Stomach (tissue), 9 donors: ENCODE data around the gene DDAH1. TPM values are rescaled to one million over a fixed set of nuclear protein-coding genes. Genes with fewer than 3 reads are reported as not detected.

Source experiments
- DNase-seq, 2 donors: peaks; one replicate each; pipeline versions ENCODE4 v3.0.0 to v3.0.0-alpha.2; 2013 to 2019
- H3K27ac ChIP-seq, 5 donors: fragments of 200-600 bp in 4 of 5; sonication (generic) in 4 of 5; one replicate each; pipeline ENCODE4 v1.5.1; 2013 to 2019; ENCODE audit warnings: mild to moderate bottlenecking in 1 of 5, moderate library complexity in 1 of 5
- H3K27me3 ChIP-seq, 3 donors: fragments of 200-600 bp; sonication (generic); one replicate each; pipeline ENCODE4 v1.5.1; 2017 to 2019; ENCODE audit warnings: mixed run types in 1 of 3
- H3K36me3 ChIP-seq, 4 donors: fragments of 200-600 bp; sonication (generic); 1 replicate in 3 of 4; 2 replicates in 1 of 4; pipeline ENCODE4 v1.5.1; 2016 to 2019
- H3K4me1 ChIP-seq, 4 donors: fragments of 200-600 bp; sonication (generic); one replicate each; pipeline ENCODE4 v1.5.1; 2016 to 2019
- H3K4me3 ChIP-seq, 4 donors: fragments of 200-600 bp; sonication (generic) in 3 of 4; one replicate each; pipeline ENCODE4 v1.5.1; 2016 to 2019; ENCODE audit warnings: mild to moderate bottlenecking in 1 of 4
- H3K9me3 ChIP-seq, 4 donors: fragments of 200-600 bp; sonication (generic); one replicate each; pipeline ENCODE4 v1.5.1; 2016 to 2019
- CTCF ChIP-seq, 7 experiments: fragments of 450-650 bp in 4 of 7; fragments of 200-600 bp in 3 of 7; sonication (generic) in 3 of 7; IDR thresholded peaks; one replicate each; pipeline ENCODE4 v1.5.1; 2016 to 2019; ENCODE audit warnings: antibody characterized with exemption in 7 of 7, control low read depth in 2 of 7, mild to moderate bottlenecking in 1 of 7
- EP300 ChIP-seq: sonication (generic); formaldehyde crosslinking; IDR thresholded peaks from one replicate; pipeline ENCODE4 v1.6.1; 2017; ENCODE audit warnings: antibody characterized with exemption
- POLR2A ChIP-seq, 4 donors: fragments of 450-650 bp; IDR thresholded peaks; one replicate each; pipeline ENCODE4 v1.6.1; 2016; ENCODE audit warnings: antibody characterized with exemption in 4 of 4, control low read depth in 2 of 4, mild to moderate bottlenecking in 1 of 4, moderate library complexity in 1 of 4
- POLR2AphosphoS5 ChIP-seq, 3 donors: sonication (generic); formaldehyde crosslinking; IDR thresholded peaks; one replicate each; pipeline ENCODE4 v1.6.1; 2016; ENCODE audit warnings: antibody characterized with exemption in 3 of 3
- WGBS, 5 donors: extraction: QIAGEN DNeasy Blood & Tissue Kit in 3 of 5; methylation state at CpG; one replicate each; pipeline versions ENCODE4 v1.1.5 to v1.1.7; 2013 to 2018; 5-methylcytosine and 5-hydroxymethylcytosine counted together
- intact Hi-C: fragments of 100-400 bp; cut with DNase I; formaldehyde crosslinking; loops from one replicate; pipeline ENCODE4 v1.15.1; 2023; ENCODE audit warnings: low total_unique reads
- polyA plus RNA-seq, 3 donors: library from polyadenylated mRNA; stranded (reverse); fragments of 200-250 nt; gene quantifications; one replicate each; pipeline ENCODE4 v1.2.3, GENCODE V29; 2013
- total RNA-seq, 5 donors: library from RNA; depleted of rRNA; stranded (reverse); fragments of >200 nt; gene quantifications; one replicate each; pipeline versions ENCODE4 v1.1.0 to v1.2.3, GENCODE V29; 2014 to 2016
- donor health status: healthy with polysubstance abuse.
- donor health status: Bipolar disorder and iron deficiency.
- donor health status: healthy.

DDAH1 gene
- total and polyA plus RNA-seq, 8 donors = 10.6 to 113 (median 42.3) TPM

- Histone ChIP-seq H3K27ac (no peak overlapping the region), H3K4me1 (peaks cover 0 to 49% (median 14%) of the 10 kb centered on the region in 4 donors), H3K9me3 (no peaks in the 10 kb centered on the region), H3K27me3 (no peaks in the 10 kb centered on the region), H3K36me3 (no peaks in the 10 kb centered on the region), H3K4me3 (no peak overlapping the region)
- intact Hi-C loops = no loop called here
- DNase-seq = no peak
- TF ChIP-seq POLR2AphosphoS5 (IDR thresholded peaks at IDR 0.05) = no peak
- no peak for TF ChIP-seq CTCF (IDR thresholded peaks at IDR 0.05)
- TF ChIP-seq POLR2A (IDR thresholded peaks at IDR 0.05) = no peak
- TF ChIP-seq EP300 = no peak
- WGBS, 5 donors = 81 to 98% (median 93%) methylated on average over 2 of the region's 2 CpGs
Observed at GRCh38 chr1:85357817-85358216, 107.1 kb downstream of the DDAH1 start.

DNA sequence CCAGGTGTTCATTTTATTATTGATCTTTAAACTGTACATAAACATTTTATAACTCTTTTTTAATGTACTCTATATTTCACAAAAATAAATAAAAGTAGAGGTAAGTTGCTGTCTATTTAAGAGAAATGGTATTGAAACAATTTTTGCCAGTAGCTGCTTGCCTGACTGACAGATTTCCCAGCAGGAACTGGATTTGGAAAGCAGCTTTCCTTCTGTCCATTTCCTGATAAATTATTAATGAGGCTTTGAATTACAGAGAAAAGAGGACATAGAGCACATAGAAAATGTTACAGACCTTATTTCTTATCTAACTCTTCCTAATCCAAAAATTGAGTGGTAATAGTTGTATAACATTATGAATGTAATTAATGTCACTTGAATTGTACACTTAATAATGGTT, 108.8 kb downstream of the DDAH1 start:
- intact Hi-C loops = no loop called here
- no peaks in the 10 kb centered on the region for H3K27me3 ChIP-seq
- peaks cover 0 to 34% (median 9%) of the 10 kb centered on the region in 4 donors for H3K4me1 ChIP-seq
- H3K4me3 ChIP-seq = no peak overlapping the region
- DNase-seq = no peak
- H3K36me3 ChIP-seq = peaks cover 0 to 2% (median 0%) of the 10 kb centered on the region in 4 donors
- TF ChIP-seq POLR2A (IDR thresholded peaks at IDR 0.05) (no peak), POLR2AphosphoS5 (IDR thresholded peaks at IDR 0.05) (no peak)
- no peak overlapping the region for H3K27ac ChIP-seq
- H3K9me3 ChIP-seq = no peaks in the 10 kb centered on the region

DNA sequence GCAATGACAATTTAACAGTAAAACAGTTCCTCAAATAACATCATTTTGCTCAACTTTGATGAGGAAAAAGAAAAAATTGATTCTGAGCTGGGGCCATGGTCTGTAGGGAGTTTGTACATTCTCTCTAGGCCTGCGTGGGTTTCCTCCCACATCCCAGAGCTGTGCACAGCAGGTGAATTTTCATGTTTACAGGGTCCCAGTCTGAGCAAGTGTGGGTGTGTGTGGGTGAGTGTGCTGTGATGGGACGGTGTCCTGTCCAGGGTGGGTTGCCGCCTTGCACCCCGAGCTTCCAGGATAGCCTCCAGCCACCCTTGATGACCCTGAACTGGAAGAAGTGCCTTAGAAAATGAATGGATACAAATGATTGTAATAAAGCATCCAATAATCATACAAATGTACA, 112.9 kb downstream of the DDAH1 start:
- DNase-seq = no peak
- 84 to 99% (median 93%) methylated on average over 4 of the region's 4 CpGs for WGBS, 5 donors
- peaks cover 0 to 17% (median 0%) of the 10 kb centered on the region in 4 donors for H3K4me1 ChIP-seq
- no peak overlapping the region for H3K27ac ChIP-seq
- peaks cover 0 to 31% (median 24%) of the 10 kb centered on the region in 4 donors for H3K36me3 ChIP-seq
- no peak overlapping the region for H3K4me3 ChIP-seq
- no peaks in the 10 kb centered on the region for H3K9me3 ChIP-seq
- H3K27me3 ChIP-seq = no peaks in the 10 kb centered on the region
- intact Hi-C loops = no loop called here
- no peak for TF ChIP-seq EP300
- no peak for TF ChIP-seq POLR2A (IDR thresholded peaks at IDR 0.05)
- no peak for TF ChIP-seq CTCF (IDR thresholded peaks at IDR 0.05)
- no peak for TF ChIP-seq POLR2AphosphoS5 (IDR thresholded peaks at IDR 0.05)

DNA sequence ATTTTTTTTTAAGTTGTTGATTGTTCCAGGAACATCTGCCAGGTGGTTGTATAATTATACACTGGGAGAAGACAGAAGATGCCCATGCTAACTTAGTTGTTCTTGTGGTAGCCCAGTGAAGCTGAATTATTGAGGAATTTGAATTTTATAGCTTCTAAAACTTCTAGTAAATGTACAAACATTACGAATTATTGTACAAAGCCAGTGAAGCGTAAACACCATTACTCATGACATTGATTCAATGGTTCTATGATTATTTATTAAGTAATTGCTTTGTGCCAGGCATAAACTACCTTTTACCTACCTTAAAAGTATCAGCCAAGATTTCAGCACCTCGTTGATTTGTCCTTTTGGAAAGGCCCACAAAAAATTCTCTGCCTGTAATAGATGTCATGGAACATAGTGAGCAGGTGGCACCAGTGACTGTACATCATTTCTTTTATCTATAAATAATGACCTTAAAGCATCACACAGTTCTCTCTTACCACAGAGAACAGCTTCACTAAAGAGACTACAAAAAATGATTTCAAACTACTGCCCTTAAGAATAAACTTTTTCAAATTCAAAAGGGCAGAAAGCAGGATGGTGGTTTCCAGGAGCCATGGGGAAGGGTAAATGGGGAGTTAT, 113.6 kb downstream of the DDAH1 start:
- Histone ChIP-seq H3K4me3 (no peak overlapping the region), H3K4me1 (peaks cover 0 to 17% (median 0%) of the 10 kb centered on the region in 4 donors), H3K27ac (no peak overlapping the region), H3K27me3 (no peaks in the 10 kb centered on the region), H3K9me3 (no peaks in the 10 kb centered on the region), H3K36me3 (peaks cover 0 to 31% (median 24%) of the 10 kb centered on the region in 4 donors)
- intact Hi-C loops = no loop called here
- 78 to 87% (median 83%) methylated on average over 3 of the region's 3 CpGs for WGBS, 5 donors
- TF ChIP-seq CTCF (IDR thresholded peaks at IDR 0.05) = no peak
- no peak for TF ChIP-seq EP300
- no peak for TF ChIP-seq POLR2AphosphoS5 (IDR thresholded peaks at IDR 0.05)
- TF ChIP-seq POLR2A (IDR thresholded peaks at IDR 0.05) = no peak
- DNase-seq = no peak

GRCh38 chr1:85349224-85349623, 115.7 kb downstream of the DDAH1 start:
- H3K9me3 ChIP-seq = no peaks in the 10 kb centered on the region
- H3K27me3 ChIP-seq = no peaks in the 10 kb centered on the region
- no peak overlapping the region for H3K27ac ChIP-seq
- DNase-seq = no peak
- no peak for TF ChIP-seq EP300
- TF ChIP-seq POLR2AphosphoS5 (IDR thresholded peaks at IDR 0.05) = no peak
- TF ChIP-seq CTCF (IDR thresholded peaks at IDR 0.05) = no peak
- TF ChIP-seq POLR2A (IDR thresholded peaks at IDR 0.05) = no peak
- no peak overlapping the region for H3K4me3 ChIP-seq
- peaks cover 0 to 31% (median 24%) of the 10 kb centered on the region in 4 donors for H3K36me3 ChIP-seq
- WGBS, 5 donors = 74 to 84% (median 82%) methylated on average over 3 of the region's 3 CpGs
- intact Hi-C loops = no loop called here
- H3K4me1 ChIP-seq = peaks cover 0 to 4% (median 2%) of the 10 kb centered on the region in 4 donors
